ENCODE data around the gene CCDC91.

The CCDC91 gene

DNA sequence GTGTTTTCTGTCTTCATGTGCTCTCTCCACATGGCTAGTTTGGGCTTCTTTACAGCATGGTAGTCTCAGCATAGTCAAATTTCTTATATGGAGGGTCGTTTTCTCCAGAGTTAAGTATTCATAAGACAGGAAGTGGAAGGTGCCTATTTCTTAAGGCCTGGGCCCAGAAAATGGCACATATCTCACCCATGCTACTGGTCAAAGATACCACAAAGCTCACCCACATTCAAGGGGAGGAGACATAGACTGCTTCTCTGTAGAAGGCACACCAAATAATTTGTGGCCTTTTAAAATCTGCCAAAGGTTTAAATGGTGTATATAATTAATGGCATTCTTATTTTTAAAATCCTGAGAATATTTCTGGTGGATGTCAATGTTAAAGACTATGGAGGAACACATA lies 44.8 kb downstream of the CCDC91 start:
- no peak for TF ChIP-seq GABPA (IDR thresholded peaks at IDR 0.05; ENCODE audit: low read depth)
- TF ChIP-seq, protein P1, sequence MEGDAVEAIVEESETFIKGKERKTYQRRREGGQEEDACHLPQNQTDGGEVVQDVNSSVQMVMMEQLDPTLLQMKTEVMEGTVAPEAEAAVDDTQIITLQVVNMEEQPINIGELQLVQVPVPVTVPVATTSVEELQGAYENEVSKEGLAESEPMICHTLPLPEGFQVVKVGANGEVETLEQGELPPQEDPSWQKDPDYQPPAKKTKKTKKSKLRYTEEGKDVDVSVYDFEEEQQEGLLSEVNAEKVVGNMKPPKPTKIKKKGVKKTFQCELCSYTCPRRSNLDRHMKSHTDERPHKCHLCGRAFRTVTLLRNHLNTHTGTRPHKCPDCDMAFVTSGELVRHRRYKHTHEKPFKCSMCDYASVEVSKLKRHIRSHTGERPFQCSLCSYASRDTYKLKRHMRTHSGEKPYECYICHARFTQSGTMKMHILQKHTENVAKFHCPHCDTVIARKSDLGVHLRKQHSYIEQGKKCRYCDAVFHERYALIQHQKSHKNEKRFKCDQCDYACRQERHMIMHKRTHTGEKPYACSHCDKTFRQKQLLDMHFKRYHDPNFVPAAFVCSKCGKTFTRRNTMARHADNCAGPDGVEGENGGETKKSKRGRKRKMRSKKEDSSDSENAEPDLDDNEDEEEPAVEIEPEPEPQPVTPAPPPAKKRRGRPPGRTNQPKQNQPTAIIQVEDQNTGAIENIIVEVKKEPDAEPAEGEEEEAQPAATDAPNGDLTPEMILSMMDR (IDR thresholded peaks at IDR 0.05; ENCODE audit: insufficient read depth, low read length) = no peak
- TF ChIP-seq, protein P2, sequence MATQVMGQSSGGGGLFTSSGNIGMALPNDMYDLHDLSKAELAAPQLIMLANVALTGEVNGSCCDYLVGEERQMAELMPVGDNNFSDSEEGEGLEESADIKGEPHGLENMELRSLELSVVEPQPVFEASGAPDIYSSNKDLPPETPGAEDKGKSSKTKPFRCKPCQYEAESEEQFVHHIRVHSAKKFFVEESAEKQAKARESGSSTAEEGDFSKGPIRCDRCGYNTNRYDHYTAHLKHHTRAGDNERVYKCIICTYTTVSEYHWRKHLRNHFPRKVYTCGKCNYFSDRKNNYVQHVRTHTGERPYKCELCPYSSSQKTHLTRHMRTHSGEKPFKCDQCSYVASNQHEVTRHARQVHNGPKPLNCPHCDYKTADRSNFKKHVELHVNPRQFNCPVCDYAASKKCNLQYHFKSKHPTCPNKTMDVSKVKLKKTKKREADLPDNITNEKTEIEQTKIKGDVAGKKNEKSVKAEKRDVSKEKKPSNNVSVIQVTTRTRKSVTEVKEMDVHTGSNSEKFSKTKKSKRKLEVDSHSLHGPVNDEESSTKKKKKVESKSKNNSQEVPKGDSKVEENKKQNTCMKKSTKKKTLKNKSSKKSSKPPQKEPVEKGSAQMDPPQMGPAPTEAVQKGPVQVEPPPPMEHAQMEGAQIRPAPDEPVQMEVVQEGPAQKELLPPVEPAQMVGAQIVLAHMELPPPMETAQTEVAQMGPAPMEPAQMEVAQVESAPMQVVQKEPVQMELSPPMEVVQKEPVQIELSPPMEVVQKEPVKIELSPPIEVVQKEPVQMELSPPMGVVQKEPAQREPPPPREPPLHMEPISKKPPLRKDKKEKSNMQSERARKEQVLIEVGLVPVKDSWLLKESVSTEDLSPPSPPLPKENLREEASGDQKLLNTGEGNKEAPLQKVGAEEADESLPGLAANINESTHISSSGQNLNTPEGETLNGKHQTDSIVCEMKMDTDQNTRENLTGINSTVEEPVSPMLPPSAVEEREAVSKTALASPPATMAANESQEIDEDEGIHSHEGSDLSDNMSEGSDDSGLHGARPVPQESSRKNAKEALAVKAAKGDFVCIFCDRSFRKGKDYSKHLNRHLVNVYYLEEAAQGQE (IDR thresholded peaks at IDR 0.05; ENCODE audit: insufficient replicate concordance, low read depth) = no peak
- no peak for TF ChIP-seq SPI1 (IDR thresholded peaks at IDR 0.05; ENCODE audit: borderline replicate concordance, low read depth)
- TF ChIP-seq POLR2AphosphoS5 (IDR thresholded peaks at IDR 0.05; ENCODE audit: low read depth) = no peak
- H3K27me3 ChIP-seq (ENCODE audit: insufficient read depth, poor library complexity, severe bottlenecking) = no peaks in the 10 kb centered on the region
- H3K27ac ChIP-seq (replicated peaks) = no peak overlapping the region
- DNase-seq (ENCODE audit: low read depth in 1 of 2, low spot score in 1 of 2) = peak in 1 of 2 experiments; percentile 3
- H3K4me3 ChIP-seq (replicated peaks; ENCODE audit: insufficient read depth, low read length) = no peak overlapping the region

GRCh38 chr12:28235985-28236384 lies 45.7 kb downstream of the CCDC91 start:
- no peak for DNase-seq (ENCODE audit: low read depth in 1 of 2, low spot score in 1 of 2)
- H3K4me3 ChIP-seq (replicated peaks; ENCODE audit: insufficient read depth, low read length) = no peak overlapping the region
- no peak overlapping the region for H3K27ac ChIP-seq (replicated peaks)
- TF ChIP-seq POLR2AphosphoS5 (IDR thresholded peaks at IDR 0.05; ENCODE audit: low read depth) = no peak
- TF ChIP-seq, protein P2 (IDR thresholded peaks at IDR 0.05; ENCODE audit: insufficient replicate concordance, low read depth) = no peak
- no peak for TF ChIP-seq GABPA (IDR thresholded peaks at IDR 0.05; ENCODE audit: low read depth)
- no peaks in the 10 kb centered on the region for H3K27me3 ChIP-seq (ENCODE audit: insufficient read depth, poor library complexity, severe bottlenecking)

DNA sequence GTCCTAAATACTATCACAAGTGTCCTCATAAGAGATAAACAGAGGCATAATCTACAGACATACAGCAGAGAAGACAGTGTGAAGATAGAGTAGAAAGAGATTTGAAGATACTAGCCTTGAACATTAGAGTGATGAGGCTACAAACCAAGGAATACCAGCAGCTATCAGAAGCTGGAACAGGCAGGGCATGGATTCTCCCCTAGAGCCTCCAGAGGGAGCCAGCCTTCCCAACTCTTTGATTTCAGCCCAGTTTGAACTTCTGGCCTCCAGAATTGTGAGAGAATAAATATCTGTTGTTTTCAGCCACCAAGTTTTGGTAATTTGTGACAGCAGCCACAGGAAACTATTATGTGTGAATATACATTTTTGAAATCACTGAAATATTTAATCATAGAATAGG lies 47.2 kb downstream of the CCDC91 start:
- DNase-seq (ENCODE audit: low read depth in 1 of 2, low spot score in 1 of 2) = no peak
- TF ChIP-seq SPI1 (IDR thresholded peaks at IDR 0.05; ENCODE audit: borderline replicate concordance, low read depth) = no peak
- TF ChIP-seq, protein P1 (IDR thresholded peaks at IDR 0.05; ENCODE audit: insufficient read depth, low read length) = no peak
- TF ChIP-seq, protein P2 (IDR thresholded peaks at IDR 0.05; ENCODE audit: insufficient replicate concordance, low read depth) = no peak

GRCh38 chr12:28239918-28240317 lies 49.7 kb downstream of the CCDC91 start:
- Histone ChIP-seq H3K4me3 (replicated peaks; ENCODE audit: insufficient read depth, low read length) (no peak overlapping the region), H3K27me3 (ENCODE audit: insufficient read depth, poor library complexity, severe bottlenecking) (no peaks in the 10 kb centered on the region), H3K27ac (replicated peaks) (no peak overlapping the region)
- no peak for DNase-seq (ENCODE audit: low read depth in 1 of 2, low spot score in 1 of 2)
- TF ChIP-seq GABPA (IDR thresholded peaks at IDR 0.05; ENCODE audit: low read depth) = no peak
- TF ChIP-seq, protein P2 (IDR thresholded peaks at IDR 0.05; ENCODE audit: insufficient replicate concordance, low read depth) = no peak
- no peak for TF ChIP-seq SPI1 (IDR thresholded peaks at IDR 0.05; ENCODE audit: borderline replicate concordance, low read depth)
- TF ChIP-seq, protein P1 (IDR thresholded peaks at IDR 0.05; ENCODE audit: insufficient read depth, low read length) = no peak
- no peak for TF ChIP-seq POLR2AphosphoS5 (IDR thresholded peaks at IDR 0.05; ENCODE audit: low read depth)

More for the DNA sequence above, 47.2 kb downstream of the CCDC91 start:
- Histone ChIP-seq H3K27ac (replicated peaks) (no peak overlapping the region), H3K27me3 (ENCODE audit: insufficient read depth, poor library complexity, severe bottlenecking) (no peaks in the 10 kb centered on the region), H3K4me3 (replicated peaks; ENCODE audit: insufficient read depth, low read length) (no peak overlapping the region)
